Progenitor cell of endocrine pancreas (in vitro differentiated cells): ENCODE data around the gene RAB11FIP4. TPM values are rescaled to one million over a fixed set of nuclear protein-coding genes. Genes with fewer than 3 reads are reported as not detected.
A peak's percentile ranks its signal among the peaks of the same experiment; 100 is the strongest.

Experiments used
- DNase-seq: peaks from one replicate; pipeline ENCODE4 v3.0.0; 2021; ENCODE audit warnings: low spot score; ENCODE audit not compliant: unreplicated experiment
- H3K27ac Mint-ChIP-seq: 2 replicates; pipeline ENCODE4 v1.8.0; 2021; ENCODE audit warnings: mild to moderate bottlenecking, moderate library complexity, mixed read lengths
- H3K27me3 Mint-ChIP-seq: 2 replicates; pipeline ENCODE4 v1.8.0; 2021; ENCODE audit warnings: mixed read lengths
- H3K36me3 Mint-ChIP-seq: 2 replicates; pipeline ENCODE4 v1.8.0; 2022; ENCODE audit warnings: mixed read lengths; ENCODE audit not compliant: insufficient read depth
- H3K4me1 Mint-ChIP-seq: 2 replicates; pipeline ENCODE4 v1.8.0; 2021; ENCODE audit warnings: low read depth, mixed read lengths
- H3K4me3 Mint-ChIP-seq: 2 replicates; pipeline ENCODE4 v1.8.0; 2021; ENCODE audit warnings: low read depth, mild to moderate bottlenecking, moderate library complexity, mixed read lengths
- H3K9me3 Mint-ChIP-seq: 2 replicates; pipeline ENCODE4 v1.8.0; 2021; ENCODE audit warnings: low read depth, mixed read lengths
- CTCF ChIP-seq: fragments of 200-600 bp; sonication (generic); IDR thresholded peaks from one replicate; pipeline ENCODE4 v1.5.0; 2021; ENCODE audit warnings: antibody characterized with exemption, mild to moderate bottlenecking; ENCODE audit not compliant: unreplicated experiment
- total RNA-seq: library from RNA; stranded (reverse); gene quantifications from 2 replicates; pipeline ENCODE4 v1.2.1, GENCODE V29; 2021

Gene RAB11FIP4
- total RNA-seq, 1 donor from 2014 or later = 65.5 TPM

DNA sequence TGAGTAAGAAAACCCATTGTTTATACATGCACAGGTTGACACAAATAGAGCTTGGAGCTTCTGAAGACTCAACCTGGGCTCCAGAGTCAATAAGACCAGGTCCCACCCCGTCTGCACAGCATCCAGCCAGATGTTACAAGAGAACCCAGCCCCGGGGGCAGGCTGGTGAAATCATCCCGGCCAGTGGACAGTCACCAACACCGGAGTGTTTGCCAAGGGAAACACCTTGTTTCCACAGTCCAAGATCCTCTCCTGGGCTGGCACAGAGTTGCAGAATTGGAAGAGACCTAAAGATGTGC lies 90.3 kb downstream of the RAB11FIP4 start:
- no peak for TF ChIP-seq CTCF
- Mint-ChIP-seq H3K9me3 (no peaks in the 10 kb centered on the region), H3K4me3 (no peak overlapping the region), H3K27me3 (no peaks in the 10 kb centered on the region), H3K27ac (no peak overlapping the region), H3K4me1 (peaks cover 27% of the 10 kb centered on the region), H3K36me3 (no peaks in the 10 kb centered on the region)
- DNase-seq = no peak

DNA sequence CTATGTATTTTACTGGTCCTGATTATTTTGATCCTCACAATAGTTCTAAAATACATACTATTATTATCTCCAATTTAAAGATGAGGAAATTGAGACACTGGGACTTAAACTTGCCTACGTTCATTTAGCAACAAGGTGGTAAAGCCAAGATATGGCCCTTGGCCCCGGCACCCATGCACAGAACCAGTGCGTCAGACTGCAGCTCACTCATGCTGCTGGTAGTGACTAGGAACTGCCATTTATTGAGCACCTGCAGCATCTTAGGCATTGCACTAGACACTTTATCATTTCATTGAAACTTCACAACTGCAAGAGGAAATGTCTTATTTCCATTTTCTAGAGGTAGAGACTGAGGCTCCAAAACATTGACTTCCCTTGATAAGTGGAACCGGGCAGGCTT lies 93.3 kb downstream of the RAB11FIP4 start:
- TF ChIP-seq CTCF = no peak
- Mint-ChIP-seq H3K36me3 (no peaks in the 10 kb centered on the region), H3K27me3 (no peaks in the 10 kb centered on the region)

DNA sequence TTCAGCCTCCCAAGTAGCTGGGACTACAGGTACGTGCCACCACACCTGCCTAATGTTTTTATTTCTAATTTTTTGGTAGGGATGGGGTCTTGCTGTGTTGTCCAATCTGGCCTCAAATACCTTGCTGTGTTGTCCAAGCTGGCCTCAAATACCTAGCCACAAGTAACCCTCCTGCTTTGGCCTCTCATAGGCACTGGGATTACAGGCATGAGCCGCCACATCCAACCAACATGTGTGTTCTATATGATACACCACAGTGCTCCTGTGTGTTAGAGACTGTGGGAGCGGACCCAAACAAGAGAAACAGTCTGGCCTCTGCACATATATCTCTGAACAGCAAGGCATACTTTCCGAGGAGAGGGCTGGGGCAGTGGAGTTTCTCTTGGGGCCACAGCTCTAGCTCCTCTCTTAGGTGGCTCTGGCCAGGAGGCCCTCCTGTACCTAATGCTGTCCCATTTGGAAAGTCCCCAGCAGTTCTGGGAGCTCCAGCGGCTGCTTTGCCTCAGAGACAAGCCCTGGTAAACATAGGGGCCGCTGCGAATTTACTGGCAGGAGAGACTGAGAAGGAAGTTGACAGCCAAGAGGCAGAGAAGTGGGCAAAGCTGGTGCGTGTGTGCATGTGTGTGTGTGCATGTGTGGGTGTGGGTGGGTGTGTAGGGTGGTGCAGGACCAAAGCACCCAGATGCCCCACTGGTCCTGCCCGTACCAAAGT lies 95.0 kb downstream of the RAB11FIP4 start:
- H3K4me1 Mint-ChIP-seq = peaks cover 38% of the 10 kb centered on the region
- DNase-seq = no peak
- H3K9me3 Mint-ChIP-seq = no peaks in the 10 kb centered on the region
- TF ChIP-seq CTCF = no peak
- H3K4me3 Mint-ChIP-seq = peak overlapping the region; percentile 71
- H3K36me3 Mint-ChIP-seq = no peaks in the 10 kb centered on the region
- H3K27me3 Mint-ChIP-seq = no peaks in the 10 kb centered on the region
- peak overlapping the region; percentile 97 for H3K27ac Mint-ChIP-seq

More for the DNA sequence above, 93.3 kb downstream of the RAB11FIP4 start:
- no peak for DNase-seq
- Mint-ChIP-seq H3K4me3 (no peak overlapping the region), H3K9me3 (no peaks in the 10 kb centered on the region), H3K4me1 (peaks cover 25% of the 10 kb centered on the region), H3K27ac (no peak overlapping the region)

GRCh38 chr17:31487063-31487647 lies 95.7 kb downstream of the RAB11FIP4 start:
- H3K36me3 Mint-ChIP-seq = no peaks in the 10 kb centered on the region
- H3K27ac Mint-ChIP-seq = peak overlapping the region; percentile 97
- H3K27me3 Mint-ChIP-seq = no peaks in the 10 kb centered on the region
- no peak for DNase-seq
- H3K4me3 Mint-ChIP-seq = peak overlapping the region; percentile 71
- no peaks in the 10 kb centered on the region for H3K9me3 Mint-ChIP-seq
- peaks cover 40% of the 10 kb centered on the region for H3K4me1 Mint-ChIP-seq
- no peak for TF ChIP-seq CTCF

DNA sequence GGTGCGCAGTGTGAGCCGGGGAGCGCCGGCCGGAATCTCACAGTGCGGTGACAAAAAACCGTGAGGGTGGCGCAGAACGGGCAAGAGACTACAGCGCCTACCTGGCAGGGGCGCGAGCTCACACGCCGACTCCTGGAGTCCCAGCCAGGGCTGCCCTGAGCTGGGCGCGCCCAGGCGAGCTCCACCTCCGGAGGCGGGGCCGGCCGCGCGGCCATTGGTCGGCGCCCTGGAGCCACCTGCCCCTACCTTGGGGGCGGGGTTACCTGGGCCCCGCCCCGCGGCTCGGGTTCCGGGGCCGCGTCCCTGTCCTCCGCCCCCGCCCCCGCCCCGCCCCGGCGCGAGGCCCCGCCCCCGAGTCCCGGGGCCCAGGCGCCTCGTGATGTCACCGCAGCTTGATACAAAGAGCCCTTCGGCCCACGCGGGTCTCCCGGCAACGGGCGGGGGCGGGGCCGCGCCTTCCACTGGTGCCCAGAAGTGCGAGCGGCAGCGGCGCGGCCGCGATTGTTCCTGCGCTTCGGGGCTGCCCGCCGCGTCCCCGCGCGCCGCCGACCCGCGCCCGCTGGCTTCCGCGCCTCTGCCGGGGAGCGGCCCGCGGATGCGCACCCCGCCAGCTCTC lies 96.3 kb downstream of the RAB11FIP4 start:
- H3K27me3 Mint-ChIP-seq = no peaks in the 10 kb centered on the region
- TF ChIP-seq CTCF = no peak
- no peaks in the 10 kb centered on the region for H3K9me3 Mint-ChIP-seq
- H3K27ac Mint-ChIP-seq = peak overlapping the region; percentile 97
- DNase-seq = peak; percentile 95
- peak overlapping the region; percentile 71 for H3K4me3 Mint-ChIP-seq
- H3K4me1 Mint-ChIP-seq = peaks cover 46% of the 10 kb centered on the region
- no peaks in the 10 kb centered on the region for H3K36me3 Mint-ChIP-seq
